DOHH2 (cell line): ENCODE data around the gene SCYL1.

Experiments used
- EZH2phosphoT487 ChIP-seq: fragments of 200-600 bp; sonication (generic); IDR thresholded peaks from 2 replicates; pipeline ENCODE4 v1.6.1; 2017; ENCODE audit warnings: borderline replicate concordance, mild to moderate bottlenecking, antibody characterized with exemption, low read length, moderate library complexity, mixed read lengths
- TF ChIP-seq, protein P1 (sequence below): fragments of 200-600 bp; sonication (generic); IDR thresholded peaks from one replicate; pipeline ENCODE4 v1.5.1; 2014; ENCODE audit warnings: antibody characterized with exemption, mild to moderate bottlenecking, low read depth, low read length; ENCODE audit not compliant: poor library complexity, severe bottlenecking

- TF ChIP-seq, protein P1, sequence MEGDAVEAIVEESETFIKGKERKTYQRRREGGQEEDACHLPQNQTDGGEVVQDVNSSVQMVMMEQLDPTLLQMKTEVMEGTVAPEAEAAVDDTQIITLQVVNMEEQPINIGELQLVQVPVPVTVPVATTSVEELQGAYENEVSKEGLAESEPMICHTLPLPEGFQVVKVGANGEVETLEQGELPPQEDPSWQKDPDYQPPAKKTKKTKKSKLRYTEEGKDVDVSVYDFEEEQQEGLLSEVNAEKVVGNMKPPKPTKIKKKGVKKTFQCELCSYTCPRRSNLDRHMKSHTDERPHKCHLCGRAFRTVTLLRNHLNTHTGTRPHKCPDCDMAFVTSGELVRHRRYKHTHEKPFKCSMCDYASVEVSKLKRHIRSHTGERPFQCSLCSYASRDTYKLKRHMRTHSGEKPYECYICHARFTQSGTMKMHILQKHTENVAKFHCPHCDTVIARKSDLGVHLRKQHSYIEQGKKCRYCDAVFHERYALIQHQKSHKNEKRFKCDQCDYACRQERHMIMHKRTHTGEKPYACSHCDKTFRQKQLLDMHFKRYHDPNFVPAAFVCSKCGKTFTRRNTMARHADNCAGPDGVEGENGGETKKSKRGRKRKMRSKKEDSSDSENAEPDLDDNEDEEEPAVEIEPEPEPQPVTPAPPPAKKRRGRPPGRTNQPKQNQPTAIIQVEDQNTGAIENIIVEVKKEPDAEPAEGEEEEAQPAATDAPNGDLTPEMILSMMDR: no peak
- TF ChIP-seq EZH2phosphoT487: no peak
Observed at GRCh38 chr11:65498042-65498726, 26.7 kb upstream of the SCYL1 start.
